ENCODE results near the gene BRD3. TPM values are rescaled to one million over a fixed set of nuclear protein-coding genes. Genes with fewer than 3 reads are reported as not detected.
A peak's percentile ranks its signal among the peaks of the same experiment; 100 is the strongest.

Gene BRD3
- total RNA-seq, 1 experiment from 2014 or later = 108 TPM

GRCh38 chr9:134071149-134071548 lies 3.3 kb upstream of the BRD3 start (continued):
- TF ChIP-seq PRRX2 (CRISPR knock-in tag; IDR thresholded peaks at IDR 0.05) (no peak), TCF7 (CRISPR knock-in tag; IDR thresholded peaks at IDR 0.05; ENCODE audit: low read depth) (no peak), RELA (CRISPR knock-in tag; IDR thresholded peaks at IDR 0.05; ENCODE audit: borderline replicate concordance) (no peak)

GRCh38 chr9:134069480-134070399 lies 1.9 kb upstream of the BRD3 start:
- peaks cover 5% of the 10 kb centered on the region; the same call in 1 of the 2 replicates for H3K36me3 Mint-ChIP-seq
- peaks cover 39% of the 10 kb centered on the region for H3K27me3 Mint-ChIP-seq (ENCODE audit: low read depth)
- CTCF ChIA-PET = no interaction called here
- H3K9me3 Mint-ChIP-seq = peaks cover 24% of the 10 kb centered on the region
- H3K27ac Mint-ChIP-seq = no peak overlapping the region
- ATAC-seq = no peak
- TF ChIP-seq ZNF671 (CRISPR knock-in tag; IDR thresholded peaks at IDR 0.05) (no peak), E2F5 (CRISPR knock-in tag; IDR thresholded peaks at IDR 0.05) (no peak), PRRX2 (CRISPR knock-in tag; IDR thresholded peaks at IDR 0.05) (no peak), CREB1 (CRISPR knock-in tag; IDR thresholded peaks at IDR 0.05) (no peak), JAZF1 (CRISPR knock-in tag; IDR thresholded peaks at IDR 0.05) (no peak), SMAD3 (CRISPR knock-in tag; IDR thresholded peaks at IDR 0.05; ENCODE audit: borderline replicate concordance) (no peak), TP53 (CRISPR knock-in tag; IDR thresholded peaks at IDR 0.05) (no peak), ZNF263 (CRISPR knock-in tag; IDR thresholded peaks at IDR 0.05; ENCODE audit: low read depth) (no peak), ESRRA (CRISPR knock-in tag; IDR thresholded peaks at IDR 0.05; ENCODE audit: borderline replicate concordance) (no peak), ATF3 (CRISPR knock-in tag; conservative IDR thresholded peaks at IDR 0.05) (no peak), FOXK1 (CRISPR knock-in tag; IDR thresholded peaks at IDR 0.05) (no peak), JUN (CRISPR knock-in tag; IDR thresholded peaks at IDR 0.05) (no peak), SOX15 (CRISPR knock-in tag; IDR thresholded peaks at IDR 0.05) (no peak), TEAD1 (CRISPR knock-in tag; IDR thresholded peaks at IDR 0.05) (no peak), SMAD4 (CRISPR knock-in tag; IDR thresholded peaks at IDR 0.05) (no peak), ZNF281 (CRISPR knock-in tag; IDR thresholded peaks at IDR 0.05) (no peak), NR2C2 (CRISPR knock-in tag; IDR thresholded peaks at IDR 0.05) (no peak), ZBTB43 (CRISPR knock-in tag; IDR thresholded peaks at IDR 0.05) (no peak)
- POLR2A ChIA-PET = no interaction called here
- DNase-seq (ENCODE audit: low spot score) = no peak
- peak overlapping the region; percentile 72 for H3K4me3 Mint-ChIP-seq
- peaks cover 18% of the 10 kb centered on the region for H3K4me1 Mint-ChIP-seq
